ENCODE data around the gene ACSL4.

DNA sequence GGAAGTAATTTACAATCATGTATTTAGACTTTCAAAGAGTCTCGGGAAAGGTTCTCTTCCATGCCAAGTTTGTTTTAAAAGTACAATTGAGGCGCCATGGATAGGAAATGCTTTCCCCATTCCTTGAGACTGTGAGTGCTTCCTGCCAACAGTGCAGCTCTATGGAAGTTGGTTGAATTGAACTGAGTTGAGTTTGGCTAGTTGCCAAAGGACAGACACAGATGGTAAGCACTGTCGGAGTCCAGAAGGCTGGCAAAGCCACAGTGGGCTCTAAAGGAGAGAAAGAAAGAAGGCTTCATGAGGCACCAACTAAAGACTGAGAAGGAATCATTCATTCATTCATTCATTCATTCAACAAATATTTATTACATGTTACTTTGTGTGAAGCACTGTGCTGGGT, 103.7 kb downstream of the ACSL4 start:
- TF ChIP-seq, protein P1, sequence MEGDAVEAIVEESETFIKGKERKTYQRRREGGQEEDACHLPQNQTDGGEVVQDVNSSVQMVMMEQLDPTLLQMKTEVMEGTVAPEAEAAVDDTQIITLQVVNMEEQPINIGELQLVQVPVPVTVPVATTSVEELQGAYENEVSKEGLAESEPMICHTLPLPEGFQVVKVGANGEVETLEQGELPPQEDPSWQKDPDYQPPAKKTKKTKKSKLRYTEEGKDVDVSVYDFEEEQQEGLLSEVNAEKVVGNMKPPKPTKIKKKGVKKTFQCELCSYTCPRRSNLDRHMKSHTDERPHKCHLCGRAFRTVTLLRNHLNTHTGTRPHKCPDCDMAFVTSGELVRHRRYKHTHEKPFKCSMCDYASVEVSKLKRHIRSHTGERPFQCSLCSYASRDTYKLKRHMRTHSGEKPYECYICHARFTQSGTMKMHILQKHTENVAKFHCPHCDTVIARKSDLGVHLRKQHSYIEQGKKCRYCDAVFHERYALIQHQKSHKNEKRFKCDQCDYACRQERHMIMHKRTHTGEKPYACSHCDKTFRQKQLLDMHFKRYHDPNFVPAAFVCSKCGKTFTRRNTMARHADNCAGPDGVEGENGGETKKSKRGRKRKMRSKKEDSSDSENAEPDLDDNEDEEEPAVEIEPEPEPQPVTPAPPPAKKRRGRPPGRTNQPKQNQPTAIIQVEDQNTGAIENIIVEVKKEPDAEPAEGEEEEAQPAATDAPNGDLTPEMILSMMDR (IDR thresholded peaks at IDR 0.05) = no peak
- TF ChIP-seq EP300 (IDR thresholded peaks at IDR 0.05) = no peak
